ENCODE results near the gene MON1B. TPM values are rescaled to one million over a fixed set of nuclear protein-coding genes. Genes with fewer than 3 reads are reported as not detected.
A peak's percentile ranks its signal among the peaks of the same experiment; 100 is the strongest.

MON1B gene
- total and polyA plus RNA-seq, 2 of the 13 experiments (the other 11 are each of a cell fraction or from before 2014, with no cell fraction given), result 13.4 to 15.6 TPM

DNA sequence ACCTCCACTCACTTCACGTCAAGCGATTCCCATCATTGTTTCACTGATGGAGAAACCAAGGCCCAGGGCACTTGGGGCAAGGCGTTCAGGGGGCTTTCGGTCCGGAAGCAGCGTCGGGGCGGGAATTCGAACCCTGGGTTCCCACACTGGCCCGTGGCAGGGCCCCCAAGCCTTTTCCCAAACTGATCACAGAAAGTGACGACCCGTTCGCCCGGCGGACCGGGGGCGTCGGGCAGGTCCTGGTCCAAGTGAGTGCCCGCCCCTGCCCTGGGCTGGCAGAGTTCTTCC is 856 bp upstream of the MON1B start (continued):
- TF ChIP-seq EED (CRISPR knock-in tag; IDR thresholded peaks at IDR 0.05), result no peak
- no peak for TF ChIP-seq SUZ12 (IDR thresholded peaks at IDR 0.05; ENCODE audit: low read depth, low read length)
- TF ChIP-seq CENPT (CRISPR knock-in tag; IDR thresholded peaks at IDR 0.05; ENCODE audit: low read depth), result no peak
- TF ChIP-seq MIER3 (CRISPR knock-in tag; IDR thresholded peaks at IDR 0.05; ENCODE audit: borderline replicate concordance), result no peak
- no peak for TF ChIP-seq NBN (conservative IDR thresholded peaks at IDR 0.05)
- TF ChIP-seq, protein P1, sequence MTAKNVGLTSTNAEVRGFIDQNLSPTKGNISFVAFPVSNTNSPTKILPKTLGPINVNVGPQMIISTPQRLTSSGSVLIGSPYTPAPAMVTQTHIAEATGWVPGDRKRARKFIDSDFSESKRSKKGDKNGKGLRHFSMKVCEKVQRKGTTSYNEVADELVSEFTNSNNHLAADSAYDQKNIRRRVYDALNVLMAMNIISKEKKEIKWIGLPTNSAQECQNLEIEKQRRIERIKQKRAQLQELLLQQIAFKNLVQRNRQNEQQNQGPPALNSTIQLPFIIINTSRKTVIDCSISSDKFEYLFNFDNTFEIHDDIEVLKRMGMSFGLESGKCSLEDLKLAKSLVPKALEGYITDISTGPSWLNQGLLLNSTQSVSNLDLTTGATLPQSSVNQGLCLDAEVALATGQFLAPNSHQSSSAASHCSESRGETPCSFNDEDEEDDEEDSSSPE (CRISPR knock-in tag; IDR thresholded peaks at IDR 0.05), result no peak
- TF ChIP-seq, protein P2, sequence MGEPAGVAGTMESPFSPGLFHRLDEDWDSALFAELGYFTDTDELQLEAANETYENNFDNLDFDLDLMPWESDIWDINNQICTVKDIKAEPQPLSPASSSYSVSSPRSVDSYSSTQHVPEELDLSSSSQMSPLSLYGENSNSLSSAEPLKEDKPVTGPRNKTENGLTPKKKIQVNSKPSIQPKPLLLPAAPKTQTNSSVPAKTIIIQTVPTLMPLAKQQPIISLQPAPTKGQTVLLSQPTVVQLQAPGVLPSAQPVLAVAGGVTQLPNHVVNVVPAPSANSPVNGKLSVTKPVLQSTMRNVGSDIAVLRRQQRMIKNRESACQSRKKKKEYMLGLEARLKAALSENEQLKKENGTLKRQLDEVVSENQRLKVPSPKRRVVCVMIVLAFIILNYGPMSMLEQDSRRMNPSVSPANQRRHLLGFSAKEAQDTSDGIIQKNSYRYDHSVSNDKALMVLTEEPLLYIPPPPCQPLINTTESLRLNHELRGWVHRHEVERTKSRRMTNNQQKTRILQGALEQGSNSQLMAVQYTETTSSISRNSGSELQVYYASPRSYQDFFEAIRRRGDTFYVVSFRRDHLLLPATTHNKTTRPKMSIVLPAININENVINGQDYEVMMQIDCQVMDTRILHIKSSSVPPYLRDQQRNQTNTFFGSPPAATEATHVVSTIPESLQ (CRISPR knock-in tag; conservative IDR thresholded peaks at IDR 0.05), result 0 out of 2 replicates have a peak, but pooled peaks have one; percentile 2
- no peak; the same call in 1 of the 2 replicates for TF ChIP-seq SALL2 (CRISPR knock-in tag; IDR thresholded peaks at IDR 0.05)
- TF ChIP-seq, protein P3, sequence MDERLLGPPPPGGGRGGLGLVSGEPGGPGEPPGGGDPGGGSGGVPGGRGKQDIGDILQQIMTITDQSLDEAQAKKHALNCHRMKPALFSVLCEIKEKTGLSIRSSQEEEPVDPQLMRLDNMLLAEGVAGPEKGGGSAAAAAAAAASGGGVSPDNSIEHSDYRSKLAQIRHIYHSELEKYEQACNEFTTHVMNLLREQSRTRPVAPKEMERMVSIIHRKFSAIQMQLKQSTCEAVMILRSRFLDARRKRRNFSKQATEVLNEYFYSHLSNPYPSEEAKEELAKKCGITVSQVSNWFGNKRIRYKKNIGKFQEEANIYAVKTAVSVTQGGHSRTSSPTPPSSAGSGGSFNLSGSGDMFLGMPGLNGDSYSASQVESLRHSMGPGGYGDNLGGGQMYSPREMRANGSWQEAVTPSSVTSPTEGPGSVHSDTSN (CRISPR knock-in tag; IDR thresholded peaks at IDR 0.05), result no peak
- no peak for TF ChIP-seq MLLT10 (CRISPR knock-in tag; IDR thresholded peaks at IDR 0.05)
- no peak for TF ChIP-seq GTF3A (CRISPR knock-in tag; conservative IDR thresholded peaks at IDR 0.05)
- TF ChIP-seq, protein P4, sequence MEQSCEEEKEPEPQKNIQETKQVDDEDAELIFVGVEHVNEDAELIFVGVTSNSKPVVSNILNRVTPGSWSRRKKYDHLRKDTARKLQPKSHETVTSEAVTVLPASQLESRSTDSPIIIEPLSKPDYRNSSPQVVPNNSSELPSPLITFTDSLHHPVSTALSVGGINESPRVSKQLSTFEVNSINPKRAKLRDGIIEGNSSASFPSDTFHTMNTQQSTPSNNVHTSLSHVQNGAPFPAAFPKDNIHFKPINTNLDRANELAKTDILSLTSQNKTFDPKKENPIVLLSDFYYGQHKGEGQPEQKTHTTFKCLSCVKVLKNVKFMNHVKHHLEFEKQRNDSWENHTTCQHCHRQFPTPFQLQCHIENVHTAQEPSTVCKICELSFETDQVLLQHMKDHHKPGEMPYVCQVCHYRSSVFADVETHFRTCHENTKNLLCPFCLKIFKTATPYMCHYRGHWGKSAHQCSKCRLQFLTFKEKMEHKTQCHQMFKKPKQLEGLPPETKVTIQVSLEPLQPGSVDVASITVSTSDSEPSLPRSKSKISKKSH (CRISPR knock-in tag; IDR thresholded peaks at IDR 0.05; ENCODE audit: borderline replicate concordance), result no peak
- no peak for TF ChIP-seq ZNF160 (CRISPR knock-in tag; IDR thresholded peaks at IDR 0.05)
- TF ChIP-seq, protein P5, sequence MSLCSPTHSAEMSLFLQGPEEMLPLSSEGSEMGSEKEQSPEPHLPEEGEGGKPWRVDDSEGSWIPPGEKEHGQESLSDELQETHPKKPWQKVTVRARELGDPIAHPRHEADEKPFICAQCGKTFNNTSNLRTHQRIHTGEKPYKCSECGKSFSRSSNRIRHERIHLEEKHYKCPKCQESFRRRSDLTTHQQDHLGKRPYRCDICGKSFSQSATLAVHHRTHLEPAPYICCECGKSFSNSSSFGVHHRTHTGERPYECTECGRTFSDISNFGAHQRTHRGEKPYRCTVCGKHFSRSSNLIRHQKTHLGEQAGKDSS (CRISPR knock-in tag; IDR thresholded peaks at IDR 0.05; ENCODE audit: borderline replicate concordance, low read depth), result no peak
